Suprapubic skin (tissue), 4 donors: Measurements from ENCODE around the gene TESK1. TPM values are rescaled to one million over a fixed set of nuclear protein-coding genes. Genes with fewer than 3 reads are reported as not detected.

Source experiments
- DNase-seq, 2 donors: peaks; one replicate each; pipeline ENCODE4 v3.0.0-alpha.2; 2019; ENCODE audit warnings: low spot score in 2 of 2
- H3K27ac ChIP-seq: fragments of 200-600 bp; sonication (generic); one replicate; pipeline ENCODE4 v1.5.1; 2019
- H3K27me3 ChIP-seq: fragments of 200-600 bp; sonication (generic); one replicate; pipeline ENCODE4 v1.5.1; 2019
- H3K36me3 ChIP-seq: fragments of 200-600 bp; sonication (generic); one replicate; pipeline ENCODE4 v1.5.1; 2019
- H3K4me1 ChIP-seq: fragments of 200-600 bp; sonication (generic); one replicate; pipeline ENCODE4 v1.5.1; 2019
- H3K4me3 ChIP-seq: fragments of 200-600 bp; sonication (generic); one replicate; pipeline ENCODE4 v1.5.1; 2019; ENCODE audit warnings: mild to moderate bottlenecking
- H3K9me3 ChIP-seq: fragments of 200-600 bp; sonication (generic); one replicate; pipeline ENCODE4 v1.5.1; 2019
- CTCF ChIP-seq, 2 donors: fragments of 200-600 bp in 1 of 2; fragments of 450-650 bp in 1 of 2; sonication (generic) in 1 of 2; IDR thresholded peaks; one replicate each; pipeline ENCODE4 v1.5.1; 2016 to 2019; ENCODE audit warnings: antibody characterized with exemption in 2 of 2, mild to moderate bottlenecking in 1 of 2, moderate library complexity in 1 of 2
- EP300 ChIP-seq: sonication (generic); formaldehyde crosslinking; IDR thresholded peaks from one replicate; pipeline ENCODE4 v1.6.1; 2017; ENCODE audit warnings: antibody characterized with exemption
- POLR2A ChIP-seq, 2 donors: fragments of 450-650 bp; IDR thresholded peaks; one replicate each; pipeline ENCODE4 v1.6.1; 2017; ENCODE audit warnings: antibody characterized with exemption in 2 of 2, mild to moderate bottlenecking in 2 of 2, moderate library complexity in 2 of 2
- POLR2AphosphoS5 ChIP-seq, 3 donors: sonication (generic); formaldehyde crosslinking; IDR thresholded peaks; one replicate each; pipeline ENCODE4 v1.6.1; 2017; ENCODE audit warnings: antibody characterized with exemption in 3 of 3
- WGBS: methylation state at CpG from one replicate; pipeline ENCODE4 v1.1.5; 2018; 5-methylcytosine and 5-hydroxymethylcytosine counted together
- total RNA-seq, 4 donors: library from RNA; depleted of rRNA; stranded (reverse); fragments of >200 nt; gene quantifications; one replicate each; pipeline ENCODE4 v1.1.0, GENCODE V29; 2016

The TESK1 gene
- total RNA-seq, 4 donors from 2014 or later = 34.1 to 50.7 (median 46.5) TPM

DNA sequence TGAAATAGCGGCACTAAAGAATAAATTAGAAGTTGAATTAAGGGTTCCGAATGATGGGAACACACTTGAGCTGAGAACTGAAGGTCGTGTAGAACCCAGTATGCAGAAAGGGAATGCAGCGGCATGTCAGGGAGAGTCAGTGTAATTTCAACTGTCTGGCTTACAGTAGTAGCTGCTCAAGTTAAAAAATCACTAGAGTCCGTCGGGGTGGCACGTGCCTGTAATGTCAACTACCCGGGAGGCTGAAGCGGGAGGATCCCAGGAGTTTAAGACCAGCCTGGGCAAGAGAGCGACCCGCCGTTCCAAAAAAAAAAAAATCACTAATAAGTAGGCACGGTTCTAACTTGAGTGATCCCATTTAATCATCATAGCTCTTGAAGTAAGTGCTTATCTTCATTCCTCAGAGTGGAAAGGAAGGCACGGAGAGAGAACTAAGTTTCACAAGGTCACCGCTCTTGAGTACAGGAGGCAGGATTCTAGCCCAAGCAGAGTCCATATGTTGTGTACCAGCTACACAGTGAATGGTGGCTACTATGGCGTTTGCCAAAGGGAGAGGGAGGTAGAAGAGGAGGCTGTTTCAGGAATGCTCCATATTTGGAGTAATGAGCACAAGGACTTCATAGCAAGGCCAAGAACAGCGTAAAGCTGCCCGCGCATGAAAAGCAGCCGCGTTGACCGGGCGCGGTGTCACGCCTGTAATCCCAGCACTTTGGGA lies 51.9 kb downstream of the TESK1 start:
- no peak for DNase-seq
- 19% methylated on average over 25 of the region's 25 CpGs for WGBS
- Histone ChIP-seq H3K4me3 (peak overlapping the region; percentile 83), H3K27ac (peak overlapping the region; percentile 98), H3K27me3 (no peaks in the 10 kb centered on the region), H3K4me1 (peaks cover 47% of the 10 kb centered on the region), H3K36me3 (peaks cover 4% of the 10 kb centered on the region), H3K9me3 (no peaks in the 10 kb centered on the region)
- TF ChIP-seq EP300 = no peak
- TF ChIP-seq POLR2A (IDR thresholded peaks at IDR 0.05) = no peak
- TF ChIP-seq POLR2AphosphoS5 (IDR thresholded peaks at IDR 0.05) = no peak

DNA sequence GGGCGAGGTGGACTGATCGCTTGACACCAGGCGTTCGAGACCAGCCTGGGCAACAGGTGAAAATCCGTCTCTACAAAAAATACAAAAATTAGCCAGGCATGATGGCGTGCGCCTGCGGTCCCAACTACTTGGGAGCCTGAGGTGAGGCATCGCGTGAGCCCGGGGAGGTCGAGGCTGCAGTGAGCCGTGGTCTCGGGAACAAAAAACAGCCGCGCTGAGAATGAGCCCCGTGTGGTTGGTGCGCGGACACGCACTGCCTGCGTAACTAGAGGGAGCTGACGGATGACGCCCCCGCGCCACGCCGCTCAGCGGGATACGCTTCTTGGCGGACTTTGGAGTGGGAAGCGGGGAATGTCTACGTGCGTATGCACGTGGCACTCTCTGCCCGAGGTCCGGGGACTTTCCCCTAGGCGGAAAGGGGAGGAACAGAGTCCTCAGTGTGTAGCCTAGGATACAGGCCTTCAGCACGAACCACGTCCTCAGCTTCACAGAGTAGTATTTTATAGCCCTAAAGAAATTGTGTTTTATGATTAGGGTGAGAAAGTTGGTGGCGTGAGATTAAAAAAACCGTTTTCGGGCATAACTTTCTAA lies 52.6 kb downstream of the TESK1 start, which contains the start of gene RMRP:
RMRP (minus strand) TSS at position 474 of the 591 bp plus-strand sequence.
- peak; percentile 98 to 99 for DNase-seq
- TF ChIP-seq CTCF (IDR thresholded peaks at IDR 0.05) = peak in 1 of 2 donors; percentile 37
- peak; percentile 94 for TF ChIP-seq EP300
- no peak for TF ChIP-seq POLR2A (IDR thresholded peaks at IDR 0.05)
- peak in 2 of 3 donors; percentile 66 to 97 for TF ChIP-seq POLR2AphosphoS5 (IDR thresholded peaks at IDR 0.05)
- Histone ChIP-seq H3K9me3 (no peaks in the 10 kb centered on the region), H3K4me3 (peak within 1 kb of the TSS; percentile 83), H3K36me3 (peaks cover 4% of the 10 kb centered on the region), H3K4me1 (peaks cover 45% of the 10 kb centered on the region), H3K27me3 (no peaks in the 10 kb centered on the region), H3K27ac (peak within 1 kb of the TSS; percentile 98)
- under 1% methylated on average over 20 of the region's 42 CpGs for WGBS

- peaks cover 4% of the 10 kb centered on the region for H3K36me3 ChIP-seq
- 0% methylated on average over 13 of the region's 67 CpGs for WGBS
- peak in 1 of 2 donors; percentile 73 for TF ChIP-seq CTCF (IDR thresholded peaks at IDR 0.05)
- TF ChIP-seq POLR2AphosphoS5 (IDR thresholded peaks at IDR 0.05) = no peak
- TF ChIP-seq POLR2A (IDR thresholded peaks at IDR 0.05) = peak; percentile 76 to 88
- H3K4me1 ChIP-seq = peaks cover 43% of the 10 kb centered on the region
- no peaks in the 10 kb centered on the region for H3K27me3 ChIP-seq
- H3K9me3 ChIP-seq = no peaks in the 10 kb centered on the region
- peak; percentile 90 to 91 for DNase-seq
- peak within 1 kb of the TSS; percentile 98 for H3K27ac ChIP-seq
- peak within 1 kb of the TSS; percentile 83 for H3K4me3 ChIP-seq
Observed at GRCh38 chr9:35658137-35658967, 53.3 kb downstream of the TESK1 start, which contains the start of gene CCDC107. Gene CCDC107 (plus strand): TSS chr9:35658292. CDS start chr9:35658380, 88 bp downstream.

- no peak for DNase-seq
- WGBS = 0% methylated on average over 2 of the region's 2 CpGs
- H3K9me3 ChIP-seq = no peaks in the 10 kb centered on the region
- H3K4me3 ChIP-seq = peak overlapping the region; percentile 83
- H3K27ac ChIP-seq = peak overlapping the region; percentile 98
- TF ChIP-seq POLR2AphosphoS5 (IDR thresholded peaks at IDR 0.05) (no peak), POLR2A (IDR thresholded peaks at IDR 0.05) (no peak), CTCF (IDR thresholded peaks at IDR 0.05) (no peak), EP300 (no peak)
- H3K36me3 ChIP-seq = peaks cover 4% of the 10 kb centered on the region
- H3K27me3 ChIP-seq = no peaks in the 10 kb centered on the region
- peaks cover 43% of the 10 kb centered on the region for H3K4me1 ChIP-seq
Observed at GRCh38 chr9:35658968-35659220, 53.8 kb downstream of the TESK1 start.

- no peaks in the 10 kb centered on the region for H3K9me3 ChIP-seq
- WGBS = 46% methylated on average over 3 of the region's 3 CpGs
- H3K27me3 ChIP-seq = no peaks in the 10 kb centered on the region
- peaks cover 43% of the 10 kb centered on the region for H3K4me1 ChIP-seq
- H3K36me3 ChIP-seq = peaks cover 4% of the 10 kb centered on the region
- DNase-seq = no peak
- no peak for TF ChIP-seq POLR2A (IDR thresholded peaks at IDR 0.05)
- TF ChIP-seq POLR2AphosphoS5 (IDR thresholded peaks at IDR 0.05) = peak in 1 of 3 donors; percentile 17
- no peak for TF ChIP-seq CTCF (IDR thresholded peaks at IDR 0.05)
- peak; percentile 75 for TF ChIP-seq EP300
- peak overlapping the region; percentile 83 for H3K4me3 ChIP-seq
- H3K27ac ChIP-seq = peak overlapping the region; percentile 98
Observed at GRCh38 chr9:35659340-35659739, 54.3 kb downstream of the TESK1 start.

Other genes with a start within 250 kb of the TESK1 start
- gene RUSC2, start 115.2 kb upstream of the TESK1 start, total RNA-seq = 10 to 100 TPM; 17.5 to 22.3 (median 19.0) TPM
- 10 to 100 TPM in 1 of 4 donors, 1 to 10 TPM in 3; 1.9 to 16.7 (median 4.9) TPM for gene CD72, start 13.2 kb downstream of the TESK1 start, total RNA-seq
- 1 to 10 TPM in 1 of 4 donors, not detected in 3; 2.9 TPM for gene SIT1, start 45.7 kb downstream of the TESK1 start, total RNA-seq
- over 10,000 TPM in 2 of 4 donors, 1,000 to 10,000 TPM in 2; 1,246 to 15,173 (median 11,383) TPM for gene RMRP, start 52.8 kb downstream of the TESK1 start, total RNA-seq
- 10 to 100 TPM in 1 of 4 donors, 1 to 10 TPM in 3; 5.0 to 13.2 (median 9.6) TPM for gene CCDC107, start 53.0 kb downstream of the TESK1 start, total RNA-seq
- 10 to 100 TPM in 1 of 4 donors, 1 to 10 TPM in 1, under 1 TPM in 2; 0.34 to 11.3 (median 1.9) TPM for gene ARHGEF39, start 59.9 kb downstream of the TESK1 start, total RNA-seq
- 1 to 10 TPM in 3 of 4 donors, not detected in 1; 2.1 to 5.7 (median 2.8) TPM for gene CA9, start 68.7 kb downstream of the TESK1 start, total RNA-seq
- gene TPM2, start 84.7 kb downstream of the TESK1 start, total RNA-seq = 100 to 1,000 TPM in 1 of 4 donors, 10 to 100 TPM in 3; 40.6 to 105 (median 56.7) TPM
- gene TLN1, start 126.9 kb downstream of the TESK1 start, total RNA-seq = 100 to 1,000 TPM; 126 to 179 (median 152) TPM
- gene CREB3, start 127.4 kb downstream of the TESK1 start, total RNA-seq = 10 to 100 TPM; 18.8 to 24.1 (median 23.1) TPM
- gene GBA2, start 144.0 kb downstream of the TESK1 start, total RNA-seq = 100 to 1,000 TPM in 1 of 4 donors, 10 to 100 TPM in 3; 46.6 to 123 (median 73.5) TPM
- 10 to 100 TPM; 20.2 to 34.7 (median 27.7) TPM for gene RGP1, start 144.0 kb downstream of the TESK1 start, total RNA-seq
- not detected for gene MSMP, start 149.0 kb downstream of the TESK1 start, total RNA-seq
- 10 to 100 TPM in 3 of 4 donors, 1 to 10 TPM in 1; 8.4 to 26.1 (median 18.2) TPM for gene NPR2, start 186.3 kb downstream of the TESK1 start, total RNA-seq
- gene SPAG8, start 207.0 kb downstream of the TESK1 start, total RNA-seq = under 1 TPM in 3 of 4 donors, not detected in 1; 0.47 to 0.53 (median 0.52) TPM
- gene HINT2, start 209.8 kb downstream of the TESK1 start, total RNA-seq = 10 to 100 TPM in 3 of 4 donors, 1 to 10 TPM in 1; 9.5 to 34.9 (median 25.3) TPM
- gene FAM221B, start 223.5 kb downstream of the TESK1 start, total RNA-seq = not detected
- 10 to 100 TPM in 1 of 4 donors, 1 to 10 TPM in 3; 5.0 to 11.7 (median 8.0) TPM for gene TMEM8B, start 224.0 kb downstream of the TESK1 start, total RNA-seq